Activated CD4-positive, alpha-beta T cell treated with anti-CD3 and anti-CD28 coated beads, Interleukin-2, amount 50 U/mL, for 24 hours (primary cell): ENCODE data around the gene PDGFRB.

Experiments used
- DNase-seq, 2 donors: peaks; one replicate each; pipeline ENCODE4 v3.0.0-alpha.2; 2020; ENCODE audit warnings: low read depth in 1 of 2, low spot score in 1 of 2

Gene PDGFRB

GRCh38 chr5:150117945-150118560 lies 37.6 kb downstream of the PDGFRB start:
- no peak for DNase-seq

GRCh38 chr5:150116667-150117400 lies 38.8 kb downstream of the PDGFRB start:
- DNase-seq = no peak

GRCh38 chr5:150114773-150115408 lies 40.8 kb downstream of the PDGFRB start:
- no peak for DNase-seq

- no peak for DNase-seq
Measured at GRCh38 chr5:150114102-150114641, 41.5 kb downstream of the PDGFRB start.

- DNase-seq = no peak
Measured at GRCh38 chr5:150113047-150113744, 42.4 kb downstream of the PDGFRB start.

GRCh38 chr5:150112201-150113046 lies 43.2 kb downstream of the PDGFRB start:
- no peak for DNase-seq

GRCh38 chr5:150111122-150111521 lies 44.5 kb downstream of the PDGFRB start:
- no peak for DNase-seq

- DNase-seq = no peak
Measured at GRCh38 chr5:150109921-150110320, 45.7 kb downstream of the PDGFRB start.

- DNase-seq = no peak
Measured at GRCh38 chr5:150108711-150109514, 46.7 kb downstream of the PDGFRB start.

- no peak for DNase-seq
Measured at GRCh38 chr5:150107909-150108447, 47.7 kb downstream of the PDGFRB start.

GRCh38 chr5:150106674-150107426 lies 48.8 kb downstream of the PDGFRB start:
- no peak for DNase-seq

GRCh38 chr5:150105928-150106615 lies 49.6 kb downstream of the PDGFRB start:
- no peak for DNase-seq

GRCh38 chr5:150104550-150104870 lies 51.1 kb downstream of the PDGFRB start:
- DNase-seq = no peak

GRCh38 chr5:150103678-150104549 lies 51.7 kb downstream of the PDGFRB start:
- no peak for DNase-seq

- no peak for DNase-seq
Measured at GRCh38 chr5:150101023-150101422, 54.6 kb downstream of the PDGFRB start.

GRCh38 chr5:150097152-150097551 lies 58.5 kb downstream of the PDGFRB start:
- no peak for DNase-seq

- DNase-seq = no peak
Measured at GRCh38 chr5:150092159-150092787, 63.4 kb downstream of the PDGFRB start.
